Mammary epithelial cell (primary cell): ENCODE measurements around the gene IDI1.

Source experiments
- CTCF ChIP-seq, 2 donors: IDR thresholded peaks in 1 of 2; conservative IDR thresholded peaks in 1 of 2; 2 replicates each; pipeline ENCODE4 v1.5.1; 2011 to 2012; ENCODE audit warnings: inconsistent platforms in 2 of 2, low read length in 2 of 2, mild to moderate bottlenecking in 2 of 2, control low read depth in 1 of 2, low read depth in 1 of 2; ENCODE audit not compliant: insufficient read depth in 1 of 2; ENCODE audit errors: extremely low read depth in 1 of 2
- EZH2 ChIP-seq: IDR thresholded peaks from 2 replicates; pipeline ENCODE4 v1.6.1; 2012; ENCODE audit warnings: low read length, inconsistent platforms, borderline replicate concordance

- TF ChIP-seq CTCF (conservative IDR thresholded peaks at IDR 0.05 in 1 of 2, IDR thresholded peaks at IDR 0.05 in 1 of 2; ENCODE audit: extremely low read depth in 1 of 2, insufficient read depth in 1 of 2, low read depth in 1 of 2, low read length in 2 of 2) (no peak), EZH2 (no peak)
Measured at GRCh38 chr10:1063232-1063865, 14.4 kb upstream of the IDI1 start.
